HUES64 (cell line): ENCODE measurements around the gene CDC42BPA.
"Not testable (repeated sequence)": the region's sequence is repeated elsewhere in the genome, so short reads cannot be mapped to it uniquely, and the experiment has no call there.

ENCODE experiments used
- H3K27ac ChIP-seq: 2 replicates; pipeline ENCODE4 v1.7.0; 2013; ENCODE audit warnings: low read depth, low read length, inconsistent platforms
- H3K27me3 ChIP-seq: 2 replicates; pipeline ENCODE4 v1.6.1; 2013; ENCODE audit warnings: mild to moderate bottlenecking, low read length; ENCODE audit not compliant: insufficient read depth
- H3K36me3 ChIP-seq: 2 replicates; pipeline ENCODE4 v1.6.1; 2013; ENCODE audit warnings: mild to moderate bottlenecking, low read length; ENCODE audit not compliant: insufficient read depth
- H3K4me1 ChIP-seq: 2 replicates; pipeline ENCODE4 v1.6.1; 2013; ENCODE audit warnings: mild to moderate bottlenecking, low read length, moderate library complexity; ENCODE audit not compliant: insufficient read depth
- H3K4me3 ChIP-seq: 2 replicates; pipeline ENCODE4 v1.5.1; 2013; ENCODE audit warnings: mild to moderate bottlenecking, low read length, moderate library complexity
- H3K9ac ChIP-seq: 2 replicates; pipeline ENCODE4 v1.6.1; 2013; ENCODE audit warnings: mild to moderate bottlenecking, low read depth, low read length
- H3K9me3 ChIP-seq: 2 replicates; pipeline ENCODE4 v1.6.1; 2013; ENCODE audit warnings: low read depth, low read length; ENCODE audit not compliant: insufficient read depth
- WGBS: fragments of 150-250, 120-280 bp; methylation state at CpG from one replicate; pipeline ENCODE4 v1.1.7; 2013; ENCODE audit warnings: missing lambda C conversion rate; 5-methylcytosine and 5-hydroxymethylcytosine counted together

CDC42BPA gene

DNA sequence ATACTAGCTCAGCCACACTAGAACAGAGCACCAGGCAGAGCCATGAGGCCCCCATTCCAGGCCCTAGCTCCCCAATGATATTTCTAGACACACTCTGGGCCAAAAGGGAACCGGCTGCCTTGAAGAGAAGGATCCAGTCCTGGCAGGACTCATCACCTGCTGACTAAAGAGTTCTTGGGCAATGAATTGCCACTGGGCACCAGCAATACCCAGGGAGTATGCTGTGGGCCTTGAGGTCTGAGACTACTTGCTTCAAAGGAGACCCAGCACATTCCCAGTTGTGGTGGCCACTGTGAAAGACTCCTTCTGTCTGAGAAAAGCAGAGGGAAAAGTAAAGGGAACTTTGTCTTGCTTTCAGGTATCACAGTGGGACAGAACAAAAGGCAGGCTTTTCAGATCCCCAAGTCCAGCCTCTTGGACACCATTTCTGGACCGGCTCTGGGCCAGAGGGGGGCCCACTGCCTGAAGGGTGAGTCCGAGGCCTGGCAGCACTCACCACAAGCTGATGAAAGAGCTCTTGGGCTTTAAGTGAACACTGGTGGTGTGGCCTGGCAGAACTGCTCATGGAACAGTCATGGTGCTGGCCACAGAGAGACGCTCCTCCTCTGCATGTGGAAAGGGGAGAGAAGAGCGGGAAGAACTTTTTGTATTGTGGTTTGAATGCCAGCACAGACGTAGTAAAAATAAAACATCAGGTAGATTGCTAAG lies 72.5 kb downstream of the CDC42BPA start:
- 95% methylated on average over 6 of the region's 6 CpGs for WGBS
- no peak overlapping the region for H3K9ac ChIP-seq
- H3K4me1 ChIP-seq, result peaks cover 5% of the 10 kb centered on the region; the same call in 1 of the 2 replicates
- no peaks in the 10 kb centered on the region for H3K9me3 ChIP-seq
- no peak overlapping the region for H3K4me3 ChIP-seq
- no peaks in the 10 kb centered on the region for H3K27me3 ChIP-seq
- 0 out of 2 replicates have a peak, but pooled peaks cover 2% of the 10 kb centered on the region for H3K36me3 ChIP-seq
- no peak overlapping the region for H3K27ac ChIP-seq

DNA sequence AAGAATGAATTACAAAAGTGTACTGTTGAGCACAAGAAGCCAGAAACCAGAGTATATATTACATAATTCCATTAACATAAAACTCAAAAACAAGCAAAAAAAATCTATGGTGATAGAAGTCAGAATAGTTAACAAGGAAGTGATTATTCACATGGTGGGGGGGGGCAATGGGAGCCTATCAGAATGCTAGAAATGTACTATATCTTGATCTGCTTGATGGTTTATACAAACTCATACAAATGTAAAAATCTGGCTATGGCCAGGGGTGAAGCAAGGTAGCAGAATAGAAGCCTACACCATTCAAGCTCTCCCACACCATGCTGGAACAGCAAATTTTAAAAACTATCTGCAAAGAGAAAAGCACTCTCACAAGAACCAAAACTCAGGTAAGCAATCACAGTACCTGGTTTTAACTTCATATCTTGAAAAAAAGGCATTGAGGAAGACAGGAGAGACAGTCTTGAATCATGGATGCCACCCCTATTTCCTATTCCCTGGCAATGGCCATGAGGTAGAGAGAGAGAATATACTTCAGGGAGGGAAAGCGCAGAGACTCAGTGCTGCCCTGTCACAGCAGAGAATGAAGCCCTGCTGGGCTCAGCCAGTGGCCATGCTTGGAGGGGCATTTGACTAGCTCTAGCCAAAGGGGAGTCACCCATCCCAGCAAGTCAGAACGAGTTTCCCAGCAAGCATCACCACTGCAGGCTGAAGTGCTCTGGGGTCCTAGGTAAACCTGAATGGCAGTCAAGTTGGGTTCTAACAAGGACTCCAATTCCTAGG lies 73.8 kb downstream of the CDC42BPA start:
- H3K36me3 ChIP-seq, result 0 out of 2 replicates have a peak, but pooled peaks cover 2% of the 10 kb centered on the region
- H3K27ac ChIP-seq, result no peak overlapping the region
- peaks cover 8% of the 10 kb centered on the region for H3K4me1 ChIP-seq
- WGBS, result 94% methylated on average over 2 of the region's 2 CpGs
- H3K27me3 ChIP-seq, result no peaks in the 10 kb centered on the region
- no peak overlapping the region for H3K4me3 ChIP-seq
- no peaks in the 10 kb centered on the region for H3K9me3 ChIP-seq
- H3K9ac ChIP-seq, result no peak overlapping the region

DNA sequence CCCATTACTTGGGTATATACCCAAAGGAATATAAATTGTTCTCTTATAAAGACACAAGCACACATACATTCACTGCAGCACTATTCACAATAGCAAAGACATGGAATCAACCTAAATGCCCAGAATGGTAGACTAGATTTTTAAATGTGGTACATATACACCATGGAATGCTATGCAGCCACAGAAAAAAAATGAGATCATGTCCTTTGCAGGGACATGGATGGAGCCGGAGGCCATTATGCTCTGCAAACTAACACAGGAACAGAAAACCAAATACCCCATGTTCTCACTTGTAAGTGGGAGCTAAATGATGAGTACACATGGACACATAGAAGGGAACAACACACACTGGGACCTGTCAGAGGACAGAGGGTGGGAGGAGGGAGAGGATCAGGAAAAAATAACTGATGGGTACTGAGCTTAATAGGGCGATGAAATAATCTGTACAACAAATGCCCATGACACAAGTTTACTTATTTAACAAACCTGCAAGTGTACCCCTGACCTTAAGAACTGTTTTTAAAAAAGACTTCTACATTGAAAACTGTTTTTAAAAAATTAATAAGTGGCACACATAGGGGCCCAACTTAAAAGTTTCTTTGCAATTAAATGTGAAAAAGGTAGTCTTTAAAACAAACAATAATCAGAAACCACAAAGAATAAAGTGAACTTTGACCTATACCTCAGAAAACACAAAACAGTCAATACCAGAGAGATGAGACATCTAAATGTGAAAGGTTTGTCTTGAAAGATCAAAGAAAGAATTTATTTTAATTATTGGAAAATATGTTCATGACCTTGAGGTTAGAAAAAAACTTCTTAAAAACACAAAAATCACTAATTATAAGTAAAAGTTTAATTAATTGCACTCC lies 75.2 kb downstream of the CDC42BPA start:
- WGBS, result 100% methylated on average over 2 of the region's 2 CpGs
- no peak overlapping the region for H3K4me3 ChIP-seq
- no peaks in the 10 kb centered on the region for H3K27me3 ChIP-seq

DNA sequence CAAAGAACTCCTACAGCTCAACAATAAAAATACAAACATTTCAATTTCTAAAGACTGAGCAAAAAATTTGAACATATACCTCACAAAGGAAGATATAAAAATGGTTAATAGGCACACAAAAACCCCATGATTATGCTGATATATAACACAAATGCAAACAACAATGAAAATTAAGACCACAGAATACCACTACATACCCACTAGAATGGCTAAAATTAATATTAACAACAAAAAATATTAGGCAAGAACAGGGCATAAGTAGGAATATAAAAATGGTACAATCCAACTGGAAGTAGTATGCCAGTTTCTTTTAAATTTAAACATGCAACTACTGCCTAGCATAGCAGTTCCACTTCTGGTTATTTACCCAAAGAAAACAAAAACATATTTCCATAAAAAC lies 77.3 kb downstream of the CDC42BPA start:
- Histone ChIP-seq H3K27me3 (no peaks in the 10 kb centered on the region), H3K9me3 (no peaks in the 10 kb centered on the region), H3K4me1 (peaks cover 10% of the 10 kb centered on the region), H3K4me3 (no peak overlapping the region), H3K9ac (no peak overlapping the region), H3K27ac (no peak overlapping the region), H3K36me3 (no peaks in the 10 kb centered on the region)

More for the DNA sequence above, 75.2 kb downstream of the CDC42BPA start:
- H3K36me3 ChIP-seq, result 0 out of 2 replicates have a peak, but pooled peaks cover 2% of the 10 kb centered on the region
- peaks cover 8% of the 10 kb centered on the region for H3K4me1 ChIP-seq
- H3K27ac ChIP-seq, result no peak overlapping the region
- H3K9ac ChIP-seq, result no peak overlapping the region
- no peaks in the 10 kb centered on the region for H3K9me3 ChIP-seq

DNA sequence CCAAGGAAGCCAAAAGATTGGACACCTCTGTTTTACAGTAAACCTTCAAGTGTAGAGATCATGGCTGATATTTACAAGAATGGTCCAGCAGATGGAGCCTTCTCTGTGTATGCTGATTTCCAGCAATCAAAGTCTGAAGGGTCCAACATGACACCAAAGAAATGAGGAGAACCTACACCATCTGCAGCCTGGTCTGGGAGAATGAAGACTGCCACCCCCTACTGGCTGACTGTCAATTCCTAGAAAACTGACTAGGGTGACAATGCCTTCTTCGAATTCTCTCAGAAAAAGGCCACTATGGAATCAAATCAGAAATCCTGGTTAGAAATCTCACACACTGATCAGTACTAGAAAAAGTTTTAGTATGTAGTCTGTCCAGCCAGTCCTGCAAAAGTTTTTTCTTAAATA lies 83.3 kb downstream of the CDC42BPA start:
- Histone ChIP-seq H3K27ac (no peak overlapping the region), H3K36me3 (no peaks in the 10 kb centered on the region), H3K4me3 (no peak overlapping the region), H3K4me1 (peaks cover 5% of the 10 kb centered on the region; the same call in 1 of the 2 replicates), H3K9ac (no peak overlapping the region), H3K9me3 (no peaks in the 10 kb centered on the region), H3K27me3 (no peaks in the 10 kb centered on the region)
- WGBS, result 82% methylated on average over 1 of the region's 1 CpG

DNA sequence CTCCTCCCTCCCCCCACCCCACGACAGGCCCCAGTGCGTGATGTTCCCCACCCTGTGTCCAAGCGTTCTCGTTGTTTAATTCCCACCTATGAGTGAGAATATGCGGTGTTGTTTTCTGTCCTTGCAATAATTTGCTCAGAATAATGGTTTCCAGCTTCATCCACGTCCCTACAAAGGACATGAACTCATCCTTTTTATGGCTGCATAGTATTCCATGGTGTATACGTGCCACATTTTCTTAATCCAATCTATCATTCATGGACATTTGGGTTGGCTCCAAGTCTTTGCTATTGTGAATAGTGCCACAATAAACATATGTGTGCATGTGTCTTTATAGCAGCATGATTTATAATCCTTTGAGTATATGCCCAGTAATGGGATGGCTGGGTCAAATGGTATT lies 87.2 kb downstream of the CDC42BPA start:
- H3K36me3 ChIP-seq, H3K27me3 ChIP-seq, H3K9me3 ChIP-seq, H3K27ac ChIP-seq, H3K4me1 ChIP-seq, H3K4me3 ChIP-seq, H3K9ac ChIP-seq: not testable (repeated sequence)
- WGBS, result 99% methylated on average over 5 of the region's 7 CpGs

DNA sequence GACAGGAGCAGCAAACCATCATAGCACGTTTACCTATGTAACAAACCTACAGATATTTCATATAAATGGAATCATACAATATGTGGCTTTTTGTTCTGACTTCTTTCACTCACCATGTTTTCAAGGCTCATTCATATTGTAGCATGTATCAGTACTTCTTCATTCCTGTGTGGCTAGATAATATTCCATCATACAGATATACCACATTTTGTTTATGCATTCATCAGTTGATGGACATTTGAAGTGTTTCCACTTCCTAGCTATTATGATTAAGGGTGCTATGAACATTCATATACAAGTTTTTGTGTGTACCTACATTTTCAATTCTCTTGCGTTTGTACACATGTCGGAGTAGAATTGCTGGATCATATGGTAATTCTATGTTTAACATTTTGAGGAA lies 90.1 kb downstream of the CDC42BPA start:
- H3K36me3 ChIP-seq, result no peaks in the 10 kb centered on the region
- H3K9me3 ChIP-seq, result no peaks in the 10 kb centered on the region
- no peaks in the 10 kb centered on the region for H3K27me3 ChIP-seq
- WGBS, result no CpG with 5 or more reads among the region's 3 CpGs
- no peak overlapping the region for H3K9ac ChIP-seq
- no peaks in the 10 kb centered on the region for H3K4me1 ChIP-seq
- H3K27ac ChIP-seq, result no peak overlapping the region
- H3K4me3 ChIP-seq, result no peak overlapping the region

DNA sequence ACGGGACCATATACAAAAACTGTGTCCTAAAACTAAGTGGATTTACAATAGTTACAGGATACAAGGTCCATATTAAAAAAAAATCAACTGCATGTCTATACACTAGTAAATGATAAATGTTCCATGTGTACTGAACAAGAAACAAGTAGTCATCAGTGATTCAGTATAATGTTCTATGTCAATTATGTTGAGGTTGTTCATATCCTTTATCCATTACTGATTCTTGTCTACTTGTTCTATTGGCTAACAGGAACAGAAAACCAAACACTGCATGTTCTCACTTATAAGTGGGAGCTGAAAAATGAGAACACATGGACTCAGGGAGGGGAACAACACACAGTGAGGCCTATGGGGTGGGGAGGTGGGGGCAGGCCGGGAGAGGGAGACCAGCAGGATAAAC lies 90.5 kb downstream of the CDC42BPA start:
- Histone ChIP-seq H3K36me3 (no peaks in the 10 kb centered on the region), H3K4me1 (no peaks in the 10 kb centered on the region), H3K4me3 (no peak overlapping the region), H3K27ac (no peak overlapping the region), H3K9me3 (no peaks in the 10 kb centered on the region), H3K27me3 (no peaks in the 10 kb centered on the region), H3K9ac (no peak overlapping the region)
- 84% methylated on average over 2 of the region's 2 CpGs for WGBS

DNA sequence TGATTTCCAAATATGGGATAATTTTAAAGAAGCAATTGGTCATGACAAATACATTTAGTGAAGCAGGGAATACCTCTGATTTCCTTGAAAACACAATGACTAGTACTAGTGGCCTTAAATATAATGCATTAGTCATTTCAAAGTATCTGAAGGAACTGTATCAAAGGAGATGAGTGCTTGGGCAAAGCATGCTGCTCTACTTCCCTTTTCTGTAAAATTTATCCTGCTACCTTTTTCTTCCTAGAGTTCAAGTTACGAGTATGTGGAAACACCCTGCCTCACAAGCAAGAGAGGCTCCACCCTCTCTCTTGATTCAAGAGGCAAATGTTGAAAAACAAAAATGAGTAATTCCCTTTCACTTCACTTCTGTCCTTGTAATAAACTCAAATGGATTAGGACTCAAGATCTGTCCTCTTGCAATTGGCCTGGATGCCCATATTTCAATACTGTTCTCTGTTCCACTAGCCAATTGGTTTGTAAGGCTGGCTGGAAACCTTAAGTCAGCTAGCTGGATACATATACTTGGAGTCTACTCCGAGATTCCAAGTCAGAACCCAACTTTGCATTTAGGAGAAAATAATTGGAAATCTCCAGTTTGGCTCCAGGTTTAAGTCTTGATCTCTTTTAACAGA lies 92.5 kb downstream of the CDC42BPA start:
- no peaks in the 10 kb centered on the region for H3K36me3 ChIP-seq
- 96% methylated on average over 2 of the region's 2 CpGs for WGBS
- H3K27ac ChIP-seq, result no peak overlapping the region

DNA sequence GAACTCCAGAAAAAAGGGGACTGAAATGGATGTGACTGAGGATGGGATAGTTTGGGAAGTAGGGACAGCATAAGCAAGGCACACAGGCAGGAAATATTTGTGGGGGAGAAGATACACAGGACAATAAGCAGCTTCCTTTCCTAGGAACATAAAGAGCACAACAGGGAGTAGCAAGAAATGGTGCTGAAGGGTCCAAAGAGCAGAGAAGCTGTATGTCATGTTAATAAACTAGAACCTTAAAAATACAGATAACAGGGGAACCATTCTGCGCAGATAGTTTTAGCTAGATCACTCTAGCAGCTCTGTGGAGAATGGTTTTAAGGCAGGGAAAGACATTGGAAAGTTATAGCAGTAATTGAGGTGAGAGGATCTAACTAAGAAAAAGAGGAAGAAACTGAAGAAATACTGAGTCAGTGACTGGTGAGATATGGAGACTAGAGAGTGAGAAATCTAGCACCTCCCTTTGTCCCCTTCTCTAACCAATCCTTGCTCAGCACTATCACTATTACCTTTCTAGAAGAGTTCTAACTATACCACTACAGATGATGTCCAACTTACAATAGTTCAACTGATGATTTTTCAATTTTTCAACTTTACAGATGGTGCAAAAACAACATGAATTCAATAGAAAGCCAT lies 95.0 kb downstream of the CDC42BPA start:
- H3K27me3 ChIP-seq, result no peaks in the 10 kb centered on the region
- no peaks in the 10 kb centered on the region for H3K9me3 ChIP-seq
- 89% methylated on average over 1 of the region's 1 CpG for WGBS
- H3K4me3 ChIP-seq, result no peak overlapping the region
- no peaks in the 10 kb centered on the region for H3K4me1 ChIP-seq
- no peak overlapping the region for H3K9ac ChIP-seq
- H3K27ac ChIP-seq, result no peak overlapping the region
- no peaks in the 10 kb centered on the region for H3K36me3 ChIP-seq

More for the DNA sequence above, 92.5 kb downstream of the CDC42BPA start:
- H3K4me1 ChIP-seq, result no peaks in the 10 kb centered on the region
- H3K9ac ChIP-seq, result peak overlapping the region; percentile 16; the same call in 1 of the 2 replicates
- H3K27me3 ChIP-seq, result no peaks in the 10 kb centered on the region
- H3K9me3 ChIP-seq, result no peaks in the 10 kb centered on the region
- no peak overlapping the region for H3K4me3 ChIP-seq
